Measurements from ENCODE around the gene ATP10B.

DNA sequence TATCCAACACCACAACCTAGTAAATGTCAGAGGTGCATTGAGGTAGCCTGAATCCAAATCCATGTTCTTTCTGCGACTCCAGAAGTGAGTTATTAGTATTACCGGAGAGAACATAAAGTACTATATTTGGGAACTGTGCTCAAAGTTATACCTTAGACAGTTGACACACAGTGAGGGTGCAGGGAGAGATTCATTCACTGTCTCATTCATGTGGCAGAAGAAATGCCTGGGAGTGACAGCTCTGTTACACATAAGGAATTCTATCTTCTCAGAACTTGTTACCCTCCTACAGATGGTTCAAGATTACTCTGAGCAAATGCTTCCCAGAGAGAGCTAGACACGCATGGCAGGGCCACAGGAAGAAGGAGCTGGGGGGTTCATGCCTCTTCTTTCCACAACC is 103.0 kb downstream of the ATP10B start:
- TF ChIP-seq, protein P1, sequence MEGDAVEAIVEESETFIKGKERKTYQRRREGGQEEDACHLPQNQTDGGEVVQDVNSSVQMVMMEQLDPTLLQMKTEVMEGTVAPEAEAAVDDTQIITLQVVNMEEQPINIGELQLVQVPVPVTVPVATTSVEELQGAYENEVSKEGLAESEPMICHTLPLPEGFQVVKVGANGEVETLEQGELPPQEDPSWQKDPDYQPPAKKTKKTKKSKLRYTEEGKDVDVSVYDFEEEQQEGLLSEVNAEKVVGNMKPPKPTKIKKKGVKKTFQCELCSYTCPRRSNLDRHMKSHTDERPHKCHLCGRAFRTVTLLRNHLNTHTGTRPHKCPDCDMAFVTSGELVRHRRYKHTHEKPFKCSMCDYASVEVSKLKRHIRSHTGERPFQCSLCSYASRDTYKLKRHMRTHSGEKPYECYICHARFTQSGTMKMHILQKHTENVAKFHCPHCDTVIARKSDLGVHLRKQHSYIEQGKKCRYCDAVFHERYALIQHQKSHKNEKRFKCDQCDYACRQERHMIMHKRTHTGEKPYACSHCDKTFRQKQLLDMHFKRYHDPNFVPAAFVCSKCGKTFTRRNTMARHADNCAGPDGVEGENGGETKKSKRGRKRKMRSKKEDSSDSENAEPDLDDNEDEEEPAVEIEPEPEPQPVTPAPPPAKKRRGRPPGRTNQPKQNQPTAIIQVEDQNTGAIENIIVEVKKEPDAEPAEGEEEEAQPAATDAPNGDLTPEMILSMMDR (IDR thresholded peaks at IDR 0.05) = no peak
- no peak for TF ChIP-seq POLR2A (IDR thresholded peaks at IDR 0.05)

All from Peyer's patch (tissue), 4 donors.